C4-2B (cell line): ENCODE data around the gene SNTA1.

Experiments
- ZFX ChIP-seq: fragments of 450-650 bp; IDR thresholded peaks from 2 replicates; pipeline ENCODE4 v1.6.1; 2017
- TF ChIP-seq, protein P1 (sequence below): fragments of 450-650 bp; conservative IDR thresholded peaks from 2 replicates; pipeline ENCODE4 v1.5.1; 2017; ENCODE audit warnings: mild to moderate bottlenecking

DNA sequence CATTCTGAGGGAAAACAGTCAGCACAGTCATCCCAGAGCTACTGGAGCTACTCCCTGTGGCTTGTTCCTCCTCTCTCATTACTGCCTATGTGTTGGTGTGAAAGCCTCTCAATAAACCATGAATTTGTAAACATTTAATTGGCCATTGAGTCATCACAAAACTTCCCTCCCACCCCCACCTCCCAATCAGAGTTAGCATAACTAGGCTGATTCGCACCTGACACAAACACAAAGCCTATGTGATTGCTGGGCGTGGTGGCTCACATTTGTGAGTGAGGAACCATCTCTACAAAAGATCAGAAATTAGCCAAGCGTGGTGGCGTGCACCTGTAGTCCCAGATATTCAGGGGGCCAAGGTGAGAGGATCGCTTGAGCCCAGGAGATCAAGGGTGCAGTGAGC is 17.1 kb upstream of the SNTA1 start:
- TF ChIP-seq, protein P1, sequence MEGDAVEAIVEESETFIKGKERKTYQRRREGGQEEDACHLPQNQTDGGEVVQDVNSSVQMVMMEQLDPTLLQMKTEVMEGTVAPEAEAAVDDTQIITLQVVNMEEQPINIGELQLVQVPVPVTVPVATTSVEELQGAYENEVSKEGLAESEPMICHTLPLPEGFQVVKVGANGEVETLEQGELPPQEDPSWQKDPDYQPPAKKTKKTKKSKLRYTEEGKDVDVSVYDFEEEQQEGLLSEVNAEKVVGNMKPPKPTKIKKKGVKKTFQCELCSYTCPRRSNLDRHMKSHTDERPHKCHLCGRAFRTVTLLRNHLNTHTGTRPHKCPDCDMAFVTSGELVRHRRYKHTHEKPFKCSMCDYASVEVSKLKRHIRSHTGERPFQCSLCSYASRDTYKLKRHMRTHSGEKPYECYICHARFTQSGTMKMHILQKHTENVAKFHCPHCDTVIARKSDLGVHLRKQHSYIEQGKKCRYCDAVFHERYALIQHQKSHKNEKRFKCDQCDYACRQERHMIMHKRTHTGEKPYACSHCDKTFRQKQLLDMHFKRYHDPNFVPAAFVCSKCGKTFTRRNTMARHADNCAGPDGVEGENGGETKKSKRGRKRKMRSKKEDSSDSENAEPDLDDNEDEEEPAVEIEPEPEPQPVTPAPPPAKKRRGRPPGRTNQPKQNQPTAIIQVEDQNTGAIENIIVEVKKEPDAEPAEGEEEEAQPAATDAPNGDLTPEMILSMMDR: no peak
- TF ChIP-seq ZFX: no peak
